ENCODE data around the gene AACS. TPM values are rescaled to one million over a fixed set of nuclear protein-coding genes. Genes with fewer than 3 reads are reported as not detected.

Gene AACS
- total and polyA plus RNA-seq, 2 of the 4 experiments (the other 2 are of a cell fraction): 22.0 to 24.9 TPM

GRCh38 chr12:125032466-125033152, 32.6 kb upstream of the AACS start:
- no peak overlapping the region for H4K91ac ChIP-seq (ENCODE audit: insufficient read depth, low read depth, low read length)
- no peak overlapping the region for H2AK5ac ChIP-seq (ENCODE audit: low read depth, low read length)
- ATAC-seq (ENCODE audit: low read depth) (no peak), DNase-seq (no peak)
- TF ChIP-seq MXI1 (IDR thresholded peaks at IDR 0.05; ENCODE audit: borderline replicate concordance, low read depth, low read length) (no peak), RCOR1 (IDR thresholded peaks at IDR 0.05; ENCODE audit: insufficient replicate concordance, low read length) (no peak), SMC3 (IDR thresholded peaks at IDR 0.05; ENCODE audit: low read depth, low read length) (no peak), CEBPB (IDR thresholded peaks at IDR 0.05; ENCODE audit: low read depth, low read length) (no peak), POLR2A (IDR thresholded peaks at IDR 0.05; ENCODE audit: low read depth, low read length) (no peak), MAFK (IDR thresholded peaks at IDR 0.05; ENCODE audit: low read depth, low read length) (no peak), BHLHE40 (IDR thresholded peaks at IDR 0.05; ENCODE audit: low read depth, low read length) (no peak), CHD1 (IDR thresholded peaks at IDR 0.05; ENCODE audit: low read depth, low read length) (no peak), FOS (IDR thresholded peaks at IDR 0.05; ENCODE audit: low read depth, low read length) (no peak), MAZ (IDR thresholded peaks at IDR 0.05; ENCODE audit: borderline replicate concordance, low read depth, low read length) (no peak), RFX5 (IDR thresholded peaks at IDR 0.05; ENCODE audit: low read depth, low read length) (no peak), NFE2L2 (IDR thresholded peaks at IDR 0.05; ENCODE audit: low read depth, low read length) (no peak), CTCF (conservative IDR thresholded peaks at IDR 0.05; ENCODE audit: low read depth, low read length) (no peak)
- TF ChIP-seq, protein P1, sequence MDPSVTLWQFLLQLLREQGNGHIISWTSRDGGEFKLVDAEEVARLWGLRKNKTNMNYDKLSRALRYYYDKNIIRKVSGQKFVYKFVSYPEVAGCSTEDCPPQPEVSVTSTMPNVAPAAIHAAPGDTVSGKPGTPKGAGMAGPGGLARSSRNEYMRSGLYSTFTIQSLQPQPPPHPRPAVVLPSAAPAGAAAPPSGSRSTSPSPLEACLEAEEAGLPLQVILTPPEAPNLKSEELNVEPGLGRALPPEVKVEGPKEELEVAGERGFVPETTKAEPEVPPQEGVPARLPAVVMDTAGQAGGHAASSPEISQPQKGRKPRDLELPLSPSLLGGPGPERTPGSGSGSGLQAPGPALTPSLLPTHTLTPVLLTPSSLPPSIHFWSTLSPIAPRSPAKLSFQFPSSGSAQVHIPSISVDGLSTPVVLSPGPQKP (IDR thresholded peaks at IDR 0.05; ENCODE audit: borderline replicate concordance, low read depth, low read length): no peak
- TF ChIP-seq, protein P2, sequence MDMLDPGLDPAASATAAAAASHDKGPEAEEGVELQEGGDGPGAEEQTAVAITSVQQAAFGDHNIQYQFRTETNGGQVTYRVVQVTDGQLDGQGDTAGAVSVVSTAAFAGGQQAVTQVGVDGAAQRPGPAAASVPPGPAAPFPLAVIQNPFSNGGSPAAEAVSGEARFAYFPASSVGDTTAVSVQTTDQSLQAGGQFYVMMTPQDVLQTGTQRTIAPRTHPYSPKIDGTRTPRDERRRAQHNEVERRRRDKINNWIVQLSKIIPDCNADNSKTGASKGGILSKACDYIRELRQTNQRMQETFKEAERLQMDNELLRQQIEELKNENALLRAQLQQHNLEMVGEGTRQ (IDR thresholded peaks at IDR 0.05; ENCODE audit: low read depth, low read length): no peak
- no TSS peak for BruUV-seq (replicated peaks)
- no peaks in the 10 kb centered on the region for H4K20me1 ChIP-seq (ENCODE audit: insufficient read depth, low read length)
- no peak overlapping the region for H2BK15ac ChIP-seq (ENCODE audit: low read depth, low read length)
- H2BK120ac ChIP-seq (ENCODE audit: low read depth, low read length): no peak overlapping the region
- H4K5ac ChIP-seq (ENCODE audit: low read depth, low read length): no peak overlapping the region
- no peak overlapping the region for H3K23ac ChIP-seq (ENCODE audit: low read depth, low read length)
- H3K4me1 ChIP-seq (ENCODE audit: control insufficient read depth, insufficient read depth, low read length): no peaks in the 10 kb centered on the region
- in situ Hi-C loops (cut with MboI; ENCODE audit: low sequenced_read_pairs): no loop called here
- H2BK20ac ChIP-seq (ENCODE audit: low read depth, low read length): no peak overlapping the region
- H3K27ac ChIP-seq (ENCODE audit: insufficient read depth, low read length): no peak overlapping the region
- no peak overlapping the region for H3K4ac ChIP-seq (ENCODE audit: low read depth, low read length)
- CTCF ChIA-PET: no interaction called here
- H2AK9ac ChIP-seq (replicated peaks; ENCODE audit: low read depth, low read length, poor library complexity): no peak overlapping the region
- H3K4me2 ChIP-seq (ENCODE audit: low read depth, low read length): no peak overlapping the region
- no peak overlapping the region for H2AFZ ChIP-seq (replicated peaks; ENCODE audit: low read length, poor library complexity)
- no peak overlapping the region for H3K56ac ChIP-seq (ENCODE audit: extremely low read depth, insufficient read depth, low read length)
- no peaks in the 10 kb centered on the region for H3K9me3 ChIP-seq (ENCODE audit: control insufficient read depth, insufficient read depth, low read length)
- intact Hi-C loops (cut with micrococcal nuclease): no loop called here
- H3K9me1 ChIP-seq (ENCODE audit: insufficient read depth, low read length): no peaks in the 10 kb centered on the region
- no peaks in the 10 kb centered on the region for H3K79me1 ChIP-seq (ENCODE audit: low read depth in 1 of 2, low read length in 2 of 2)
- no peaks in the 10 kb centered on the region for H3K27me3 ChIP-seq (ENCODE audit: control insufficient read depth, insufficient read depth, low read length)
- no peak overlapping the region for H2BK5ac ChIP-seq (ENCODE audit: low read depth, low read length, poor library complexity, severe bottlenecking)
- POLR2A ChIA-PET (ENCODE audit: unreplicated experiment): no interaction called here
- no peak overlapping the region for H3K14ac ChIP-seq (replicated peaks; ENCODE audit: low read depth, low read length)
- H3K36me3 ChIP-seq (ENCODE audit: control insufficient read depth, insufficient read depth, low read length): no peaks in the 10 kb centered on the region
- no peak overlapping the region for H4K8ac ChIP-seq (ENCODE audit: low read depth in 2 of 2, low read length in 2 of 2)
- no peak overlapping the region for H3K4me3 ChIP-seq (ENCODE audit: insufficient read depth, low read depth, low read length)
- H3K9ac ChIP-seq (ENCODE audit: low read depth, low read length): no peak overlapping the region
- dilution Hi-C loops (cut with HindIII; ENCODE audit: low sequenced_read_pairs, unreplicated experiment): no loop called here
- WGBS, 2 experiments (ENCODE audit: extremely low coverage in 2 of 2, insufficient read length in 1 of 2): 92% methylated on average over 4 of the region's 19 CpGs; no CpG with 5 or more reads in 1 of the 2 experiments
- H3K18ac ChIP-seq (ENCODE audit: low read depth, low read length): no peak overlapping the region
